Liver (tissue), 9 donors: Measurements from ENCODE around the gene HUS1. TPM values are rescaled to one million over a fixed set of nuclear protein-coding genes. Genes with fewer than 3 reads are reported as not detected.

Experiments used
- DNase-seq: peaks from one replicate; pipeline ENCODE4 v3.0.0-alpha.2; 2017; ENCODE audit warnings: low spot score
- H3K27ac ChIP-seq, 2 donors: one replicate each; pipeline ENCODE4 v1.7.0; 2013; ENCODE audit warnings: inconsistent platforms in 2 of 2, low read length in 2 of 2, control low read depth in 1 of 2, low read depth in 1 of 2, mild to moderate bottlenecking in 1 of 2
- H3K27me3 ChIP-seq, 4 donors: one replicate each; pipeline versions ENCODE4 v1.6.1 to v1.7.0; 2013; ENCODE audit warnings: low read length in 3 of 4, inconsistent platforms in 1 of 4, mild to moderate bottlenecking in 1 of 4, moderate library complexity in 1 of 4; ENCODE audit not compliant: control insufficient read depth in 4 of 4, insufficient read depth in 4 of 4
- H3K36me3 ChIP-seq, 4 donors: one replicate each; pipeline versions ENCODE4 v1.6.1 to v1.7.0; 2013; ENCODE audit warnings: low read length in 3 of 4, mild to moderate bottlenecking in 3 of 4, low read depth in 1 of 4, moderate library complexity in 1 of 4; ENCODE audit not compliant: control insufficient read depth in 4 of 4, insufficient read depth in 3 of 4
- H3K4me1 ChIP-seq, 4 donors: one replicate each; pipeline versions ENCODE4 v1.6.1 to v1.7.0; 2013; ENCODE audit warnings: low read length in 3 of 4, mild to moderate bottlenecking in 3 of 4, moderate library complexity in 1 of 4; ENCODE audit not compliant: control insufficient read depth in 4 of 4, insufficient read depth in 4 of 4
- H3K4me3 ChIP-seq, 3 donors: one replicate each; pipeline versions ENCODE4 v1.6.1 to v1.7.0; 2013; ENCODE audit warnings: low read length in 3 of 3, control low read depth in 1 of 3, low read depth in 1 of 3, mild to moderate bottlenecking in 1 of 3
- H3K9ac ChIP-seq, 2 donors: one replicate each; pipeline ENCODE4 v1.7.0; 2013; ENCODE audit warnings: low read length in 2 of 2, mild to moderate bottlenecking in 2 of 2, moderate library complexity in 2 of 2, control low read depth in 1 of 2, low read depth in 1 of 2
- H3K9me3 ChIP-seq, 4 donors: one replicate each; pipeline versions ENCODE4 v1.6.1 to v1.7.0; 2013; ENCODE audit warnings: low read length in 3 of 4; ENCODE audit not compliant: control insufficient read depth in 4 of 4
- EGR1 ChIP-seq, 2 donors: IDR thresholded peaks; 2 replicates each; pipeline ENCODE4 v1.6.1; 2016 to 2018; ENCODE audit warnings: antibody characterized with exemption in 2 of 2, low read depth in 2 of 2
- FOXA1 ChIP-seq: IDR thresholded peaks from 2 replicates; pipeline ENCODE4 v1.6.1; 2016; ENCODE audit warnings: antibody characterized with exemption
- FOXA2 ChIP-seq: IDR thresholded peaks from 2 replicates; pipeline ENCODE4 v1.6.1; 2016; ENCODE audit warnings: antibody characterized with exemption
- GABPA ChIP-seq, 2 donors: IDR thresholded peaks in 1 of 2; conservative IDR thresholded peaks in 1 of 2; 2 replicates each; pipeline ENCODE4 v1.6.1; 2016; ENCODE audit warnings: antibody characterized with exemption in 2 of 2, mild to moderate bottlenecking in 1 of 2, moderate library complexity in 1 of 2
- HNF4A ChIP-seq, 2 donors: conservative IDR thresholded peaks; 2 replicates each; pipeline ENCODE4 v1.6.1; 2016; ENCODE audit warnings: antibody characterized with exemption in 2 of 2, mild to moderate bottlenecking in 2 of 2
- JUND ChIP-seq, 2 donors: IDR thresholded peaks; 2 replicates each; pipeline ENCODE4 v1.6.1; 2016; ENCODE audit warnings: antibody characterized with exemption in 2 of 2
- NR2F2 ChIP-seq: IDR thresholded peaks from 2 replicates; pipeline ENCODE4 v1.6.1; 2016; ENCODE audit warnings: antibody characterized with exemption
- RAD21 ChIP-seq, 2 donors: IDR thresholded peaks; 2 replicates each; pipeline ENCODE4 v1.6.1; 2016; ENCODE audit warnings: antibody characterized with exemption in 2 of 2, mild to moderate bottlenecking in 2 of 2
- SP1 ChIP-seq: IDR thresholded peaks from 2 replicates; pipeline ENCODE4 v1.6.1; 2018; ENCODE audit warnings: antibody characterized with exemption, mild to moderate bottlenecking
- TAF1 ChIP-seq: conservative IDR thresholded peaks from 2 replicates; pipeline ENCODE4 v1.6.1; 2016; ENCODE audit warnings: antibody characterized with exemption, mild to moderate bottlenecking
- YY1 ChIP-seq: IDR thresholded peaks from 2 replicates; pipeline ENCODE4 v1.6.1; 2016; ENCODE audit warnings: antibody characterized with exemption, mild to moderate bottlenecking
- WGBS: extraction: QIAGEN DNeasy Blood & Tissue Kit; methylation state at CpG from one replicate; pipeline ENCODE4 v1.1.7; 2013; 5-methylcytosine and 5-hydroxymethylcytosine counted together
- polyA plus RNA-seq, 2 donors: library from polyadenylated mRNA; stranded (reverse) in 1 of 2; unstranded in 1 of 2; fragments of 200-250 nt in 1 of 2; fragments of >200 nt in 1 of 2; fragmentation: Nextera tagmentation in 1 of 2; extraction: Ambion mirVana in 1 of 2; gene quantifications; one replicate each; pipeline versions ENCODE4 v1.2.1 to v1.2.3, GENCODE V29; 2013 to 2015
- total RNA-seq, 2 donors: library from RNA; depleted of rRNA; stranded (reverse); fragments of >200 nt; gene quantifications; one replicate each; pipeline ENCODE4 v1.2.3, GENCODE V29; 2014
- TF ChIP-seq, protein P1 (sequence below): IDR thresholded peaks from 2 replicates; pipeline ENCODE4 v1.6.1; 2016; ENCODE audit warnings: antibody characterized with exemption
- TF ChIP-seq, protein P2 (sequence below): fragments of 150-350 bp; IDR thresholded peaks from 2 replicates; pipeline ENCODE4 v1.5.1; 2017; ENCODE audit warnings: improper control_type of control experiment, low read depth, low read length; ENCODE audit not compliant: missing input control
- TF ChIP-seq, protein P3 (sequence below): IDR thresholded peaks from 2 replicates; pipeline ENCODE4 v1.6.1; 2016; ENCODE audit warnings: antibody characterized with exemption, mild to moderate bottlenecking
- donor health status: healthy.
- donor health status: healthy.
- donor health status: healthy.
- donor health status: healthy.
- donor health status: healthy.

HUS1 gene
- total and polyA plus RNA-seq, 4 donors = 9.2 to 39.0 (median 18.4) TPM

DNA sequence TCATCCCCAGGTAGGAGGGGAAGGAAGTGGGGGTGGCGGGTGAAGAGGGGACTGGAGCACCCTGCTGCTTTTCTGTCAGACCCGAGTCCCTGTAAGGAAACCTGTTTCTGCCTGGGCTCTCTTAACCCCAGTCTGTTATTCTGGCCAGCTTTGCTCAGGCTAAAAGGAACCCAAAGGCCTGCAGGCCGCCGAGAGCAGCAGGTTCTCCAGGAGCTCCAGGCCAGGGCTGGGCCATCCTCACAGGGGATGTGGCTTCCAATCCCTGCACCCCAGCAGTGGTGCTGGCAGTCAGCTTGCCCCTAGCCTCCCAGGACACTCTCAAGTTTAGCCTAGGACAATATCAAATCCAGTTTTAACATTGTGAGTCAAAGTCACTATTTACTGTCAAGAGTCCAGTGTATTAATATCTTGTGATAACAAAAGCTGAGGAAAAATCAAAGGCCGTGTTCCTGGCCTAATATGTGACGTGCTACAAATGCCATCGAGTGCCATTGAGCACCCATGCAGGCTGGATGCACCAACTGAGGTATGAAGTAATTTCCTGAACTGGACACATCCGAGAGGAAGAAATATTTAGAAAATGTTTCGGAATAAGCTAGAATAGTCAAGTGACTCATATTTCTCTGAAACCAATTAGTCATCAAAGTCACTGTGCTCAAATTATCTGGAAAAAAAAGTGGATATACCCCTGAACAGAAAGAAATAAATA is 38.1 kb downstream of the HUS1 start:
- Histone ChIP-seq H3K9ac (no peak overlapping the region), H3K4me3 (no peak overlapping the region), H3K27ac (peak overlapping the region; percentile 15 to 61), H3K4me1 (no peaks in the 10 kb centered on the region), H3K36me3 (no peaks in the 10 kb centered on the region), H3K27me3 (no peaks in the 10 kb centered on the region), H3K9me3 (no peaks in the 10 kb centered on the region)
- WGBS = 73% methylated on average over 9 of the region's 9 CpGs
- TF ChIP-seq JUND (IDR thresholded peaks at IDR 0.05) (peak in 1 of 2 donors; percentile 17), NR2F2 (no peak)
- DNase-seq = no peak

DNA sequence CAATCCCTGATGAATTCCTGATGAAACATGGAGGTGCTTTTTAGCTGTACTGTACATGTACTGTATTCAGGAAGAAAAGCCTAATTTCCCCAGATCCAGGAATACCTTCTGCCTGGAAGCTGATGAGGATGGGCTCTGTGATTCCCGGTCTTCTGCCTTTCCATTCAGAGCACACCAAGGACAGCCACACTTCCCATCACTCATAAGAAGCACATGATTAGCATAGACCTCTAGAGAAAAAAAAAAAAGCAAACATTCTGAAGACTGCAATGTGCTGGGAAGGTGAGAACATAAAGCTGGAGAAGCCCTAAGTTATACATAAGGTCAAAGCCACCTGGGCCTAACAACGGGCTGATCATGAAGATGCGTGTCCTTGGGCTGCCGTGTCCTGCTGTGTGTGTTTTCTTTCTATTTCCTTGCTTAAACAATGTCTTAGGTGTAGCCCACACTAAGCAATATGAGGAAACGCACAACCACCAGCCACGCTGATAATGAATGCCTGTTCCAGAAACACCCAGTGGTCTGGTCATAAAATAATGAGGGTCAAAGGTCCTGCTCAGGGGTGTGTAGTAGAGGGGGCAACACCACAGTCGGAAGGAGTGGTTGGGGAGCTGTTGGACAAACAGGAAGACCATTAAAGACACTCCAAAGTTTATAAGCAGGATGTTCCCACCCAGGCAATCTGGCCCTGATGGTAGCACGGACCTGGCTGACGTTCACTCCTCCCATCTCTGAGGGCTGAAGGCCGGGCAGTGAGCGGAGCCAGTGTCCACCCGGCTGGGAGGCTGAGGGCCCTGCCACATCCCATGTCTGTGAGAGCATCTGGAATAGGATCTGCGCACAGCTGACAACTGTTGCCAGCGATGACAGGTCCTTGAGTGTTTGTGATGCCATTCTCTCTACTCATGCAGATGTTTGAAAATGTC is 39.1 kb downstream of the HUS1 start:
- WGBS = 79% methylated on average over 14 of the region's 14 CpGs
- H3K27me3 ChIP-seq = no peaks in the 10 kb centered on the region
- TF ChIP-seq NR2F2 (peak; percentile 80), HNF4A (conservative IDR thresholded peaks at IDR 0.05) (no peak)
- DNase-seq = no peak
- no peak overlapping the region for H3K4me3 ChIP-seq
- H3K9me3 ChIP-seq = no peaks in the 10 kb centered on the region
- H3K9ac ChIP-seq = no peak overlapping the region
- H3K27ac ChIP-seq = peak overlapping the region; percentile 15 to 61
- no peaks in the 10 kb centered on the region for H3K36me3 ChIP-seq
- H3K4me1 ChIP-seq = no peaks in the 10 kb centered on the region

DNA sequence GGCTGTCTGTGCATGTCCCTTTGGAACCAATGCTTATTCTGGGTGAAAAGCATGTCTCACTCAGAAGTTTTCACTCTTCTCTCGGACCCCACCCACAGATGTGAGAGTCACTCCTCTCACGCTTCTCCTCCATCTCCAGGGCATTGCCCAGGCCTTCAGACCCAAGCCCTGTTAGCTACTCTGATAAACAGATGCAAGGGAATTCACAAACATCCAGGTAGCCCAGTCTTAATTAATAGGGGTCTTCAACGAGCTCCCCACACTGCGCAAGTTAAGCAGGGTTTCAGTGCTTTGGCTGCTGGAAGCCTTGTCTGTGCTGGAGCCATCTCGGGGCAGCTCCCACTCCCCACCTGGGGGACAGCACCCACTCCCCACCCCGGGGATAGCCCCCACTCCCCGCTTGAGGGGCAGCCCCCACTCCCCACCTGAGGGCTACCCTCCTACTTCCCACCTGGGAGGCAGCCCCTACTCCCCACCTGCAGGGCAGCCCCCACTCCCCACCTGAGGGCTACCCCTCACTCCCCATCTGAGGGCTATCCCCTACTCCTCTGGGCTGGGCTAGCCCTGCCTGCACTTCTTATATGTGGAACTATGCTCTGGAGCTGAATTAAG is 39.9 kb downstream of the HUS1 start:
- Histone ChIP-seq H3K27me3 (no peaks in the 10 kb centered on the region), H3K27ac (no peak overlapping the region), H3K4me1 (no peaks in the 10 kb centered on the region), H3K4me3 (no peak overlapping the region), H3K36me3 (no peaks in the 10 kb centered on the region), H3K9ac (no peak overlapping the region), H3K9me3 (no peaks in the 10 kb centered on the region)
- TF ChIP-seq NR2F2 (no peak), GABPA (IDR thresholded peaks at IDR 0.05 in 1 of 2, conservative IDR thresholded peaks at IDR 0.05 in 1 of 2) (no peak), RAD21 (IDR thresholded peaks at IDR 0.05) (no peak), FOXA2 (no peak)
- TF ChIP-seq, protein P1, sequence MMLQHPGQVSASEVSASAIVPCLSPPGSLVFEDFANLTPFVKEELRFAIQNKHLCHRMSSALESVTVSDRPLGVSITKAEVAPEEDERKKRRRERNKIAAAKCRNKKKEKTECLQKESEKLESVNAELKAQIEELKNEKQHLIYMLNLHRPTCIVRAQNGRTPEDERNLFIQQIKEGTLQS = no peak
- 95% methylated on average over 7 of the region's 7 CpGs for WGBS
- no peak for DNase-seq

DNA sequence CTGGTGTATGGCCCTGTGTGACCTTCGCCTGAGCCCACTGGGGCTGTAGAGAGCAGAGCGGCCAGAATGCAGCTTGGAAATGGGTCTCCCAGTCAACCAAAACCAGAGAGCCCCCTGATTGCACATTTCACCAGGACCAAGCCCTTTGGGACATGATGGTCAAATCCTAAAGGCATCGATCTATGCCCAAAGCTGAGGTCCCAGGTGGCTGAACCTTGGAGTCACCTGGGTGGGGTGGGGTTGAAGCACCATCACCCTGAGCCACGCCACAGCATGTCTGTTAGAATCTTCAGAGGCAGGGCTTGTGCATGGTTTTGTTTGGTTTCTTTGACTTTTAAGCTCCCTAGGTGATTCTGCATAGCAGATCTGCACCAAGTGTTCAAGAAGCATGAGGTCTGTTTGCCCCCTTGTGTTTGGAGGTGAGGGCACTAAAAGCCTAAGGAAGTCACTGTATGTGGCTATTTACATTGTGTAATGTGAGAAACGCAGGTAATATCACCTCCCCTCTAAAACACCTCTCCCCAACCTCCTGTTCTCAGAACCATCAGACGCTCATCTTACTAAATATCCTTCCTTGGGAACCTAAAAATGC is 40.7 kb downstream of the HUS1 start:
- Histone ChIP-seq H3K27ac (no peak overlapping the region), H3K27me3 (no peaks in the 10 kb centered on the region), H3K4me3 (no peak overlapping the region), H3K9me3 (no peaks in the 10 kb centered on the region), H3K9ac (no peak overlapping the region), H3K4me1 (no peaks in the 10 kb centered on the region), H3K36me3 (no peaks in the 10 kb centered on the region)
- DNase-seq = no peak
- 95% methylated on average over 6 of the region's 6 CpGs for WGBS
- TF ChIP-seq TAF1 (no peak), EGR1 (IDR thresholded peaks at IDR 0.05; ENCODE audit: low read depth in 2 of 2) (no peak), SP1 (no peak), GABPA (IDR thresholded peaks at IDR 0.05 in 1 of 2, conservative IDR thresholded peaks at IDR 0.05 in 1 of 2) (no peak), FOXA1 (no peak), YY1 (no peak), HNF4A (conservative IDR thresholded peaks at IDR 0.05) (no peak), JUND (IDR thresholded peaks at IDR 0.05) (no peak)
- TF ChIP-seq, protein P2, sequence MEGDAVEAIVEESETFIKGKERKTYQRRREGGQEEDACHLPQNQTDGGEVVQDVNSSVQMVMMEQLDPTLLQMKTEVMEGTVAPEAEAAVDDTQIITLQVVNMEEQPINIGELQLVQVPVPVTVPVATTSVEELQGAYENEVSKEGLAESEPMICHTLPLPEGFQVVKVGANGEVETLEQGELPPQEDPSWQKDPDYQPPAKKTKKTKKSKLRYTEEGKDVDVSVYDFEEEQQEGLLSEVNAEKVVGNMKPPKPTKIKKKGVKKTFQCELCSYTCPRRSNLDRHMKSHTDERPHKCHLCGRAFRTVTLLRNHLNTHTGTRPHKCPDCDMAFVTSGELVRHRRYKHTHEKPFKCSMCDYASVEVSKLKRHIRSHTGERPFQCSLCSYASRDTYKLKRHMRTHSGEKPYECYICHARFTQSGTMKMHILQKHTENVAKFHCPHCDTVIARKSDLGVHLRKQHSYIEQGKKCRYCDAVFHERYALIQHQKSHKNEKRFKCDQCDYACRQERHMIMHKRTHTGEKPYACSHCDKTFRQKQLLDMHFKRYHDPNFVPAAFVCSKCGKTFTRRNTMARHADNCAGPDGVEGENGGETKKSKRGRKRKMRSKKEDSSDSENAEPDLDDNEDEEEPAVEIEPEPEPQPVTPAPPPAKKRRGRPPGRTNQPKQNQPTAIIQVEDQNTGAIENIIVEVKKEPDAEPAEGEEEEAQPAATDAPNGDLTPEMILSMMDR = no peak
- TF ChIP-seq, protein P3, sequence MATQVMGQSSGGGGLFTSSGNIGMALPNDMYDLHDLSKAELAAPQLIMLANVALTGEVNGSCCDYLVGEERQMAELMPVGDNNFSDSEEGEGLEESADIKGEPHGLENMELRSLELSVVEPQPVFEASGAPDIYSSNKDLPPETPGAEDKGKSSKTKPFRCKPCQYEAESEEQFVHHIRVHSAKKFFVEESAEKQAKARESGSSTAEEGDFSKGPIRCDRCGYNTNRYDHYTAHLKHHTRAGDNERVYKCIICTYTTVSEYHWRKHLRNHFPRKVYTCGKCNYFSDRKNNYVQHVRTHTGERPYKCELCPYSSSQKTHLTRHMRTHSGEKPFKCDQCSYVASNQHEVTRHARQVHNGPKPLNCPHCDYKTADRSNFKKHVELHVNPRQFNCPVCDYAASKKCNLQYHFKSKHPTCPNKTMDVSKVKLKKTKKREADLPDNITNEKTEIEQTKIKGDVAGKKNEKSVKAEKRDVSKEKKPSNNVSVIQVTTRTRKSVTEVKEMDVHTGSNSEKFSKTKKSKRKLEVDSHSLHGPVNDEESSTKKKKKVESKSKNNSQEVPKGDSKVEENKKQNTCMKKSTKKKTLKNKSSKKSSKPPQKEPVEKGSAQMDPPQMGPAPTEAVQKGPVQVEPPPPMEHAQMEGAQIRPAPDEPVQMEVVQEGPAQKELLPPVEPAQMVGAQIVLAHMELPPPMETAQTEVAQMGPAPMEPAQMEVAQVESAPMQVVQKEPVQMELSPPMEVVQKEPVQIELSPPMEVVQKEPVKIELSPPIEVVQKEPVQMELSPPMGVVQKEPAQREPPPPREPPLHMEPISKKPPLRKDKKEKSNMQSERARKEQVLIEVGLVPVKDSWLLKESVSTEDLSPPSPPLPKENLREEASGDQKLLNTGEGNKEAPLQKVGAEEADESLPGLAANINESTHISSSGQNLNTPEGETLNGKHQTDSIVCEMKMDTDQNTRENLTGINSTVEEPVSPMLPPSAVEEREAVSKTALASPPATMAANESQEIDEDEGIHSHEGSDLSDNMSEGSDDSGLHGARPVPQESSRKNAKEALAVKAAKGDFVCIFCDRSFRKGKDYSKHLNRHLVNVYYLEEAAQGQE = no peak
